Lower leg skin (tissue), 3 donors: Measurements from ENCODE around the gene CD247.

ENCODE experiments used
- POLR2A ChIP-seq, 2 donors: fragments of 450-650 bp; IDR thresholded peaks; one replicate each; pipeline ENCODE4 v1.6.1; 2016 to 2017; ENCODE audit warnings: antibody characterized with exemption in 2 of 2, mild to moderate bottlenecking in 1 of 2, moderate library complexity in 1 of 2
- TF ChIP-seq, protein P1 (sequence below), 3 donors: fragments of 450-650 bp; IDR thresholded peaks; one replicate each; pipeline ENCODE4 v1.5.1; 2016; ENCODE audit warnings: antibody characterized with exemption in 3 of 3, mild to moderate bottlenecking in 3 of 3, moderate library complexity in 2 of 3

DNA sequence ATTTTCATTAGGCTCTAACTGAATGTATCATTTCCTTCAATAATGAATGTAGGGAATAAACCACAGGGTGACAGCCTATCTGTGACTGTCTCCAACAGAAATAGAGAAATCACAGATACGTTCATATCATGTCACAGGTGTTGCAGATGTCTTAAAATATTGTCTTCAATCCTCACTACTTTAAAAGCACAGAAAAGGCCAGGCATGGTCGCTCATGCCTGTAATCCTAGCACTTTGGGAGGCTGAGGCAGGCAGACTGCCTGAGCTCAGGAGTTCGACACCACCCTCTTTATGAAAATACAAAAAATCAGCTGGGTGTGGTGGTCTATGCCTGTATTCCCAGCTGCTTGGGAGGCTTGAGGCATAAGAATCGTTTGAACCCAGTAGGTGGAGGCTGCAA is 27.0 kb upstream of the CD247 start:
- TF ChIP-seq, protein P1, sequence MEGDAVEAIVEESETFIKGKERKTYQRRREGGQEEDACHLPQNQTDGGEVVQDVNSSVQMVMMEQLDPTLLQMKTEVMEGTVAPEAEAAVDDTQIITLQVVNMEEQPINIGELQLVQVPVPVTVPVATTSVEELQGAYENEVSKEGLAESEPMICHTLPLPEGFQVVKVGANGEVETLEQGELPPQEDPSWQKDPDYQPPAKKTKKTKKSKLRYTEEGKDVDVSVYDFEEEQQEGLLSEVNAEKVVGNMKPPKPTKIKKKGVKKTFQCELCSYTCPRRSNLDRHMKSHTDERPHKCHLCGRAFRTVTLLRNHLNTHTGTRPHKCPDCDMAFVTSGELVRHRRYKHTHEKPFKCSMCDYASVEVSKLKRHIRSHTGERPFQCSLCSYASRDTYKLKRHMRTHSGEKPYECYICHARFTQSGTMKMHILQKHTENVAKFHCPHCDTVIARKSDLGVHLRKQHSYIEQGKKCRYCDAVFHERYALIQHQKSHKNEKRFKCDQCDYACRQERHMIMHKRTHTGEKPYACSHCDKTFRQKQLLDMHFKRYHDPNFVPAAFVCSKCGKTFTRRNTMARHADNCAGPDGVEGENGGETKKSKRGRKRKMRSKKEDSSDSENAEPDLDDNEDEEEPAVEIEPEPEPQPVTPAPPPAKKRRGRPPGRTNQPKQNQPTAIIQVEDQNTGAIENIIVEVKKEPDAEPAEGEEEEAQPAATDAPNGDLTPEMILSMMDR (IDR thresholded peaks at IDR 0.05) = no peak
- TF ChIP-seq POLR2A (IDR thresholded peaks at IDR 0.05) = no peak
